ENCODE measurements around the gene ZMAT2. TPM values are rescaled to one million over a fixed set of nuclear protein-coding genes. Genes with fewer than 3 reads are reported as not detected.

Gene ZMAT2
- total and polyA plus RNA-seq, 2 of the 8 experiments (the other 6 are each of a cell fraction or from before 2014, with no cell fraction given), result 56.8 to 65.9 TPM

DNA sequence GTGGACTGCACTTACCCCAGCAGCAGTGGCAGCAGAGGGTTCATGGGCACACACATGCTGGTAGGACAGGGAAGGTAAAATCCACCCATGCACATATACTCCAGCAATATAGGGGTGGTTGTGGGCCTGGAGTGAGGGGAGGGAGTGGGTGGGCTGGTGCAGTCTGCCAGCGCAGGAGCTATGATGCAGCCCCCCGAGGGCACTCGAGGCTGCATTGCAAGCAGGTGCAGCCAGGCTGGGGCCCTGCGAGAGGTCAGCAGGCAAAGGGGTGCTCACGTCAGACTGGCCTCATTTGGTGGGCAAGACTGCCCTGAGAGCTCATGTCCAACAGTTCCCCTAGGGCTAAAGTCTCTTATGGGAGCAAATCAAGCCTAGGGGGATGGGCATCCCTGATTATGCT is 53.3 kb downstream of the ZMAT2 start:
- H3K23ac ChIP-seq (ENCODE audit: insufficient read length), result no peak overlapping the region
- no peak overlapping the region for H4K8ac ChIP-seq (ENCODE audit: extremely low read depth, insufficient read depth, low read length)
- no peak overlapping the region for H3K9ac ChIP-seq (replicated peaks in 1 of 4; ENCODE audit: extremely low read depth in 1 of 4, low read depth in 3 of 4, low read length in 3 of 4)
- H3K4ac ChIP-seq (replicated peaks; ENCODE audit: insufficient read length, low read depth, low read length), result no peak overlapping the region
- no peak overlapping the region for H4K91ac ChIP-seq (replicated peaks; ENCODE audit: insufficient read length, low read length)
- H3K4me3 ChIP-seq (ENCODE audit: extremely low read depth in 1 of 4, insufficient read depth in 2 of 4, low read depth in 3 of 4, low read length in 4 of 4), result no peak overlapping the region
- no peak overlapping the region for H2BK120ac ChIP-seq (replicated peaks; ENCODE audit: low read depth, low read length)
- 100% methylated on average over 2 of the region's 5 CpGs; no CpG with 5 or more reads in 1 of the 2 experiments for WGBS, 2 experiments (ENCODE audit: extremely low coverage in 1 of 2, insufficient coverage in 1 of 2, insufficient read length in 1 of 2, insufficient replicate concordance in 2 of 2, low coverage in 1 of 2, low lambda C conversion rate in 2 of 2, missing lambda C conversion rate in 1 of 2)
- peaks cover 28% of the 10 kb centered on the region in 2 experiments for H3K9me3 ChIP-seq (ENCODE audit: insufficient read depth in 2 of 2, low read depth in 1 of 2, low read length in 1 of 2)
- H4K5ac ChIP-seq (ENCODE audit: insufficient read length, low read depth, low read length), result no peak overlapping the region
- no peaks in the 10 kb centered on the region; the same call in 1 of the 2 replicates for H3K23me2 ChIP-seq (ENCODE audit: low read depth, low read length)
- H3K18ac ChIP-seq (ENCODE audit: extremely low read depth, low read length), result no peak overlapping the region
- no peak overlapping the region for H2BK12ac ChIP-seq (ENCODE audit: low read depth, low read length)
- no peaks in the 10 kb centered on the region for H4K20me1 ChIP-seq (replicated peaks in 1 of 2; ENCODE audit: control insufficient read depth in 1 of 2, insufficient read depth in 2 of 2, low read length in 2 of 2)
- H3K4me2 ChIP-seq (ENCODE audit: insufficient read depth in 1 of 2, low read depth in 2 of 2, low read length in 2 of 2), result no peak overlapping the region
- no peak overlapping the region for H2BK20ac ChIP-seq (ENCODE audit: low read length)
- CTCF ChIA-PET (ENCODE audit: partially characterized antibody), result no interaction called here
- no peaks in the 10 kb centered on the region for H3K79me1 ChIP-seq (ENCODE audit: low read depth, low read length)
- H3K36me3 ChIP-seq (ENCODE audit: control insufficient read depth in 2 of 4, insufficient read depth in 4 of 4, low read length in 3 of 4), result no peaks in the 10 kb centered on the region
- no peak for FAIRE-seq
- H3K4me1 ChIP-seq (replicated peaks in 1 of 4; ENCODE audit: control insufficient read depth in 3 of 4, insufficient read depth in 4 of 4, low read length in 3 of 4), result no peaks in the 10 kb centered on the region
- no peak overlapping the region for H2AK5ac ChIP-seq (ENCODE audit: low read depth, low read length)
- no peaks in the 10 kb centered on the region for H3K27me3 ChIP-seq (replicated peaks in 1 of 4; ENCODE audit: control insufficient read depth in 3 of 4, extremely low read depth in 1 of 4, insufficient read depth in 3 of 4, low read length in 3 of 4)
- H3K79me2 ChIP-seq (ENCODE audit: control insufficient read depth in 1 of 2, insufficient read depth in 2 of 2, low read length in 2 of 2), result no peaks in the 10 kb centered on the region
- TF ChIP-seq, protein P1, sequence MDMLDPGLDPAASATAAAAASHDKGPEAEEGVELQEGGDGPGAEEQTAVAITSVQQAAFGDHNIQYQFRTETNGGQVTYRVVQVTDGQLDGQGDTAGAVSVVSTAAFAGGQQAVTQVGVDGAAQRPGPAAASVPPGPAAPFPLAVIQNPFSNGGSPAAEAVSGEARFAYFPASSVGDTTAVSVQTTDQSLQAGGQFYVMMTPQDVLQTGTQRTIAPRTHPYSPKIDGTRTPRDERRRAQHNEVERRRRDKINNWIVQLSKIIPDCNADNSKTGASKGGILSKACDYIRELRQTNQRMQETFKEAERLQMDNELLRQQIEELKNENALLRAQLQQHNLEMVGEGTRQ (IDR thresholded peaks at IDR 0.05; ENCODE audit: low read length), result no peak
- TF ChIP-seq SIX5 (IDR thresholded peaks at IDR 0.05; ENCODE audit: low read depth, low read length) (no peak), YY1 (IDR thresholded peaks at IDR 0.05; ENCODE audit: low read depth, low read length) (no peak), POLR2A (IDR thresholded peaks at IDR 0.05; ENCODE audit: control extremely low read depth in 1 of 2, low read depth in 2 of 2, low read length in 2 of 2) (no peak), BCL11A (IDR thresholded peaks at IDR 0.05; ENCODE audit: low read depth in 2 of 2, low read length in 2 of 2) (no peak), POLR2AphosphoS5 (IDR thresholded peaks at IDR 0.05; ENCODE audit: low read depth, low read length) (no peak), SRF (IDR thresholded peaks at IDR 0.05; ENCODE audit: low read depth, low read length) (no peak), EGR1 (IDR thresholded peaks at IDR 0.05; ENCODE audit: borderline replicate concordance, low read depth, low read length) (no peak), EZH2 (IDR thresholded peaks at IDR 0.05; ENCODE audit: low read depth, low read length, severe bottlenecking) (no peak), TAF7 (optimal IDR thresholded peaks at IDR 0.05; ENCODE audit: borderline replicate concordance, low read depth, low read length) (no peak), KDM4A (IDR thresholded peaks at IDR 0.05; ENCODE audit: low read depth, low read length, severe bottlenecking) (no peak), HDAC6 (IDR thresholded peaks at IDR 0.05; ENCODE audit: low read depth, low read length) (no peak)
- H2BK15ac ChIP-seq (ENCODE audit: low read length), result no peak overlapping the region
- H2AFZ ChIP-seq (ENCODE audit: low read length), result no peak overlapping the region
- POLR2A ChIA-PET (ENCODE audit: partially characterized antibody), result interaction anchor here (1.2 kb wide), 1 partner anchor 23 kb away, joined by 3 read pairs; no protein-coding TSS in a partner anchor
- no peak overlapping the region for H3K27ac ChIP-seq (ENCODE audit: low read depth, low read length)
- no peak overlapping the region for H3K56ac ChIP-seq (replicated peaks; ENCODE audit: insufficient read length, low read depth, low read length)
- no peak overlapping the region for H2BK5ac ChIP-seq (ENCODE audit: low read depth, low read length)
- H3K14ac ChIP-seq (ENCODE audit: insufficient read length), result no peak overlapping the region
- DNase-seq (ENCODE audit: low read depth in 1 of 2, low spot score in 2 of 2), result no peak
